ENCODE results near the gene TAF15. TPM values are rescaled to one million over a fixed set of nuclear protein-coding genes. Genes with fewer than 3 reads are reported as not detected.

Gene TAF15
- total and polyA plus RNA-seq, 2 of the 4 experiments (the other 2 are of a cell fraction): 46.8 to 98.0 TPM

GRCh38 chr17:35866341-35866950 is 57.2 kb downstream of the TAF15 start:
- H2AK5ac ChIP-seq (ENCODE audit: low read depth, low read length): no peak overlapping the region
- no CpG with 5 or more reads among the region's 1 CpG for WGBS, 2 experiments (ENCODE audit: extremely low coverage in 2 of 2, insufficient read length in 1 of 2)
- no peak overlapping the region for H4K5ac ChIP-seq (ENCODE audit: low read depth, low read length)
- no peak overlapping the region for H3K23ac ChIP-seq (ENCODE audit: low read depth, low read length)
- H3K79me1 ChIP-seq (ENCODE audit: low read depth in 1 of 2, low read length in 2 of 2): no peaks in the 10 kb centered on the region
- no peak overlapping the region for H3K27ac ChIP-seq (ENCODE audit: insufficient read depth, low read length)
- H3K9me1 ChIP-seq (ENCODE audit: insufficient read depth, low read length): no peaks in the 10 kb centered on the region
- ATAC-seq (ENCODE audit: low read depth) (peak; percentile 62), DNase-seq (peak; percentile 16)
- H2BK20ac ChIP-seq (ENCODE audit: low read depth, low read length): no peak overlapping the region
- no peaks in the 10 kb centered on the region for H3K36me3 ChIP-seq (ENCODE audit: control insufficient read depth, insufficient read depth, low read length)
- no peak overlapping the region for H4K8ac ChIP-seq (ENCODE audit: low read depth in 2 of 2, low read length in 2 of 2)
- H4K91ac ChIP-seq (ENCODE audit: insufficient read depth, low read depth, low read length): no peak overlapping the region
- no TSS peak for BruUV-seq (replicated peaks)
- H3K4ac ChIP-seq (ENCODE audit: low read depth, low read length): no peak overlapping the region
- H3K14ac ChIP-seq (replicated peaks; ENCODE audit: low read depth, low read length): no peak overlapping the region
- H3K18ac ChIP-seq (ENCODE audit: low read depth, low read length): no peak overlapping the region
- H2BK120ac ChIP-seq (ENCODE audit: low read depth, low read length): no peak overlapping the region
- H3K27me3 ChIP-seq (ENCODE audit: control insufficient read depth, insufficient read depth, low read length): no peaks in the 10 kb centered on the region
- intact Hi-C loops (cut with micrococcal nuclease): no loop called here
- no peak overlapping the region for H2AFZ ChIP-seq (replicated peaks; ENCODE audit: low read length, poor library complexity)
- H3K9ac ChIP-seq (ENCODE audit: low read depth, low read length): no peak overlapping the region
- H3K4me2 ChIP-seq (ENCODE audit: low read depth, low read length): no peak overlapping the region
- H3K4me3 ChIP-seq (ENCODE audit: insufficient read depth, low read depth, low read length): no peak overlapping the region
- H3K56ac ChIP-seq (ENCODE audit: extremely low read depth, insufficient read depth, low read length): no peak overlapping the region
- no peaks in the 10 kb centered on the region for H4K20me1 ChIP-seq (ENCODE audit: insufficient read depth, low read length)
- no peaks in the 10 kb centered on the region for H3K9me3 ChIP-seq (ENCODE audit: control insufficient read depth, insufficient read depth, low read length)
- peaks cover 3% of the 10 kb centered on the region; the same call in 1 of the 2 replicates for H3K4me1 ChIP-seq (ENCODE audit: control insufficient read depth, insufficient read depth, low read length)
- no peak overlapping the region for H2BK5ac ChIP-seq (ENCODE audit: low read depth, low read length, poor library complexity, severe bottlenecking)
- ChIA-PET CTCF (interaction anchor here (0.6 kb wide), 2 partner anchors 335 to 1164 kb away, joined by 3 to 4 read pairs; no protein-coding TSS in a partner anchor), POLR2A (ENCODE audit: unreplicated experiment) (interaction anchor here (0.9 kb wide), 1 partner anchor 322 kb away, joined by 3 read pairs; no protein-coding TSS in a partner anchor)
- no peak overlapping the region for H2AK9ac ChIP-seq (replicated peaks; ENCODE audit: low read depth, low read length, poor library complexity)
- in situ Hi-C loops (cut with MboI; ENCODE audit: low sequenced_read_pairs): no loop called here
- H2BK15ac ChIP-seq (ENCODE audit: low read depth, low read length): no peak overlapping the region
- TF ChIP-seq CTCF (conservative IDR thresholded peaks at IDR 0.05; ENCODE audit: low read depth, low read length) (no peak), MAZ (IDR thresholded peaks at IDR 0.05; ENCODE audit: borderline replicate concordance, low read depth, low read length) (no peak), BHLHE40 (IDR thresholded peaks at IDR 0.05; ENCODE audit: low read depth, low read length) (no peak), CHD1 (IDR thresholded peaks at IDR 0.05; ENCODE audit: low read depth, low read length) (no peak), FOS (IDR thresholded peaks at IDR 0.05; ENCODE audit: low read depth, low read length) (no peak), POLR2A (IDR thresholded peaks at IDR 0.05; ENCODE audit: low read depth, low read length) (no peak)
- dilution Hi-C loops (cut with HindIII; ENCODE audit: low sequenced_read_pairs, unreplicated experiment): no loop called here

Data from IMR-90 (cell line).